HepG2 (cell line): ENCODE data around the gene MXI1. TPM values are rescaled to one million over a fixed set of nuclear protein-coding genes. Genes with fewer than 3 reads are reported as not detected.

Experiments used
- AFF4 ChIP-seq: sonication (generic); formaldehyde crosslinking; IDR thresholded peaks from 2 replicates; pipeline ENCODE4 v1.4.0; 2020; ENCODE audit warnings: missing genetic modification reagents
- CHCHD3 ChIP-seq: sonication (generic); formaldehyde crosslinking; IDR thresholded peaks from 2 replicates; pipeline ENCODE4 v1.8.0; 2022; ENCODE audit warnings: mild to moderate bottlenecking, missing genetic modification reagents, moderate library complexity
- PATZ1 ChIP-seq: sonication (generic); formaldehyde crosslinking; IDR thresholded peaks from 2 replicates; pipeline ENCODE4 v1.4.0; 2020; ENCODE audit warnings: missing genetic modification reagents
- SAP130 ChIP-seq: IDR thresholded peaks from 2 replicates; pipeline ENCODE4 v1.6.1; 2016; ENCODE audit warnings: low read depth
- ZFP36 ChIP-seq: fragments of 150-350 bp; IDR thresholded peaks from 2 replicates; pipeline ENCODE4 v1.6.1; 2018; ENCODE audit warnings: borderline replicate concordance, low read length, low read depth; ENCODE audit not compliant: partially characterized antibody
- ZFYVE20 ChIP-seq: sonication (generic); formaldehyde crosslinking; IDR thresholded peaks from 2 replicates; pipeline ENCODE4 v1.8.0; 2023; ENCODE audit warnings: low read depth, mild to moderate bottlenecking, moderate library complexity, missing genetic modification reagents, borderline replicate concordance
- ZMAT5 ChIP-seq: sonication (generic); formaldehyde crosslinking; IDR thresholded peaks from 2 replicates; pipeline ENCODE4 v1.5.0; 2020; ENCODE audit warnings: mild to moderate bottlenecking, low read depth, missing genetic modification reagents, borderline replicate concordance
- ZNF20 ChIP-seq: sonication (generic); formaldehyde crosslinking; IDR thresholded peaks from 2 replicates; pipeline ENCODE4 v1.4.0; 2020; ENCODE audit warnings: mild to moderate bottlenecking, moderate library complexity, missing genetic modification reagents
- ZNF282 ChIP-seq: fragments of 450-650 bp; IDR thresholded peaks from 2 replicates; pipeline ENCODE4 v1.6.1; 2018; ENCODE audit not compliant: partially characterized antibody
- ZNF383 ChIP-seq: sonication (generic); formaldehyde crosslinking; IDR thresholded peaks from 2 replicates; pipeline ENCODE4 v1.4.0; 2020; ENCODE audit warnings: missing genetic modification reagents, mild to moderate bottlenecking, borderline replicate concordance
- polyA plus RNA-seq, 8 experiments: library from polyadenylated mRNA; depleted of rRNA in 3 of 8; stranded (reverse) in 7 of 8; unstranded in 1 of 8; fragments of >200 nt; fragmentation: Illumina TruSeq in 4 of 8; extraction: Trizol in 4 of 8; gene quantifications; 2 replicates each; pipeline versions ENCODE4 v1.2.1 to v1.2.3, GENCODE V29; 2011 to 2016; ENCODE audit warnings: low read depth in 4 of 8, missing spikeins in 1 of 8, mixed read lengths in 1 of 8; ENCODE audit not compliant: insufficient read depth in 1 of 8
- total RNA-seq, 5 experiments: library from RNA; depleted of rRNA; stranded (reverse); fragments of >200 nt; fragmentation: Illumina TruSeq; extraction: Trizol; gene quantifications; 2 replicates each; pipeline ENCODE4 v1.2.3, GENCODE V29; 2016; ENCODE audit warnings: low read depth in 1 of 5
- TF ChIP-seq, protein P1 (sequence below): sonication (generic); formaldehyde crosslinking; IDR thresholded peaks from 2 replicates; pipeline ENCODE4 v1.8.1; 2023; ENCODE audit warnings: mild to moderate bottlenecking, missing genetic modification reagents
- TF ChIP-seq, protein P2 (sequence below): IDR thresholded peaks from 2 replicates; pipeline ENCODE4 v1.6.1; 2016; ENCODE audit warnings: control low read depth
- TF ChIP-seq, protein P3 (sequence below): sonication (generic); formaldehyde crosslinking; IDR thresholded peaks from 2 replicates; pipeline ENCODE4 v1.4.0; 2020; ENCODE audit warnings: missing genetic modification reagents, borderline replicate concordance
- TF ChIP-seq, protein P4 (sequence below): sonication (generic); formaldehyde crosslinking; IDR thresholded peaks from 2 replicates; pipeline ENCODE4 v1.5.1; 2020; ENCODE audit warnings: missing genetic modification reagents, mild to moderate bottlenecking, borderline replicate concordance

MXI1 gene
- total and polyA plus RNA-seq, 2 of the 13 experiments (the other 11 are each of a cell fraction or from before 2014, with no cell fraction given), result 6.6 to 22.0 TPM

GRCh38 chr10:110221721-110222261, 14.4 kb downstream of the MXI1 start (continued):
- TF ChIP-seq ZFYVE20 (CRISPR knock-in tag), result no peak
- TF ChIP-seq CHCHD3, result no peak
- TF ChIP-seq, protein P1, sequence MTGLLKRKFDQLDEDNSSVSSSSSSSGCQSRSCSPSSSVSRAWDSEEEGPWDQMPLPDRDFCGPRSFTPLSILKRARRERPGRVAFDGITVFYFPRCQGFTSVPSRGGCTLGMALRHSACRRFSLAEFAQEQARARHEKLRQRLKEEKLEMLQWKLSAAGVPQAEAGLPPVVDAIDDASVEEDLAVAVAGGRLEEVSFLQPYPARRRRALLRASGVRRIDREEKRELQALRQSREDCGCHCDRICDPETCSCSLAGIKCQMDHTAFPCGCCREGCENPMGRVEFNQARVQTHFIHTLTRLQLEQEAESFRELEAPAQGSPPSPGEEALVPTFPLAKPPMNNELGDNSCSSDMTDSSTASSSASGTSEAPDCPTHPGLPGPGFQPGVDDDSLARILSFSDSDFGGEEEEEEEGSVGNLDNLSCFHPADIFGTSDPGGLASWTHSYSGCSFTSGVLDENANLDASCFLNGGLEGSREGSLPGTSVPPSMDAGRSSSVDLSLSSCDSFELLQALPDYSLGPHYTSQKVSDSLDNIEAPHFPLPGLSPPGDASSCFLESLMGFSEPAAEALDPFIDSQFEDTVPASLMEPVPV, result no peak
- TF ChIP-seq SAP130 (CRISPR knock-in tag), result 0 out of 2 replicates have a peak, but pooled peaks have one; percentile 19
- no peak for TF ChIP-seq AFF4 (CRISPR knock-in tag)
- TF ChIP-seq ZNF282, result no peak
- TF ChIP-seq ZNF383 (CRISPR knock-in tag), result no peak
- TF ChIP-seq PATZ1 (CRISPR knock-in tag), result no peak
- TF ChIP-seq, protein P2, sequence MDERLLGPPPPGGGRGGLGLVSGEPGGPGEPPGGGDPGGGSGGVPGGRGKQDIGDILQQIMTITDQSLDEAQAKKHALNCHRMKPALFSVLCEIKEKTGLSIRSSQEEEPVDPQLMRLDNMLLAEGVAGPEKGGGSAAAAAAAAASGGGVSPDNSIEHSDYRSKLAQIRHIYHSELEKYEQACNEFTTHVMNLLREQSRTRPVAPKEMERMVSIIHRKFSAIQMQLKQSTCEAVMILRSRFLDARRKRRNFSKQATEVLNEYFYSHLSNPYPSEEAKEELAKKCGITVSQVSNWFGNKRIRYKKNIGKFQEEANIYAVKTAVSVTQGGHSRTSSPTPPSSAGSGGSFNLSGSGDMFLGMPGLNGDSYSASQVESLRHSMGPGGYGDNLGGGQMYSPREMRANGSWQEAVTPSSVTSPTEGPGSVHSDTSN (CRISPR knock-in tag), result no peak
- TF ChIP-seq, protein P3, sequence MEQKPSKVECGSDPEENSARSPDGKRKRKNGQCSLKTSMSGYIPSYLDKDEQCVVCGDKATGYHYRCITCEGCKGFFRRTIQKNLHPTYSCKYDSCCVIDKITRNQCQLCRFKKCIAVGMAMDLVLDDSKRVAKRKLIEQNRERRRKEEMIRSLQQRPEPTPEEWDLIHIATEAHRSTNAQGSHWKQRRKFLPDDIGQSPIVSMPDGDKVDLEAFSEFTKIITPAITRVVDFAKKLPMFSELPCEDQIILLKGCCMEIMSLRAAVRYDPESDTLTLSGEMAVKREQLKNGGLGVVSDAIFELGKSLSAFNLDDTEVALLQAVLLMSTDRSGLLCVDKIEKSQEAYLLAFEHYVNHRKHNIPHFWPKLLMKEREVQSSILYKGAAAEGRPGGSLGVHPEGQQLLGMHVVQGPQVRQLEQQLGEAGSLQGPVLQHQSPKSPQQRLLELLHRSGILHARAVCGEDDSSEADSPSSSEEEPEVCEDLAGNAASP (CRISPR knock-in tag), result no peak
- no peak for TF ChIP-seq ZMAT5 (CRISPR knock-in tag)
- no peak for TF ChIP-seq ZFP36
- TF ChIP-seq, protein P4, sequence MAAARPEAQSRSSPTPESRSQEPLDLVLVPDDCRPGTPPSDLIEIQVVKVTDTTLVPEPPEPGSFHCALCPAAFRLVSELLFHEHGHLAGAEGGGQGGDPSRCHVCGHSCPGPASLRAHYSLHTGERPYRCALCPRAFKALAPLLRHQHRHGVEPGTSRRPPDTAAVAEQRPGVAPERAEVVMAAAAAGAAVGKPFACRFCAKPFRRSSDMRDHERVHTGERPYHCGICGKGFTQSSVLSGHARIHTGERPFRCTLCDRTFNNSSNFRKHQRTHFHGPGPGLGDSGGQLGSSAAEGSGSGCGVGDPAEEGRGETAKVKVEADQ (CRISPR knock-in tag), result no peak
- TF ChIP-seq ZNF20 (CRISPR knock-in tag), result no peak
